Activated naive CD8-positive, alpha-beta T cell treated with anti-CD3 and anti-CD28 coated beads for 36 hours (primary cell): ENCODE data around the gene ARHGAP6. TPM values are rescaled to one million over a fixed set of nuclear protein-coding genes. Genes with fewer than 3 reads are reported as not detected.

Source experiments
- DNase-seq: peaks from one replicate; pipeline ENCODE4 v3.0.0; 2021
- H3K27ac Mint-ChIP-seq: one replicate; pipeline ENCODE4 v1.8.0; 2022; ENCODE audit warnings: mild to moderate bottlenecking, moderate library complexity, mixed read lengths
- H3K27me3 Mint-ChIP-seq: one replicate; pipeline ENCODE4 v1.8.0; 2022; ENCODE audit warnings: mild to moderate bottlenecking, mixed read lengths
- H3K36me3 Mint-ChIP-seq: one replicate; pipeline ENCODE4 v1.8.0; 2021; ENCODE audit warnings: mild to moderate bottlenecking, mixed read lengths
- H3K4me1 Mint-ChIP-seq: one replicate; pipeline ENCODE4 v1.8.0; 2021; ENCODE audit warnings: mixed read lengths
- H3K4me3 Mint-ChIP-seq: one replicate; pipeline ENCODE4 v1.8.0; 2022; ENCODE audit warnings: mild to moderate bottlenecking, moderate library complexity, mixed read lengths
- H3K9me3 Mint-ChIP-seq: one replicate; pipeline ENCODE4 v1.8.0; 2022; ENCODE audit warnings: mixed read lengths
- total RNA-seq, 2 experiments: library from RNA; stranded (reverse); gene quantifications; one replicate each; pipeline ENCODE4 v1.2.3, GENCODE V29; 2021

Gene ARHGAP6
- not detected for total RNA-seq

GRCh38 chrX:11665168-11666111 is at the start of gene ARHGAP6:
Gene ARHGAP6, minus strand, starts transcription at chrX:11665920. Its CDS starts 1,092 bp downstream, at chrX:11664828.
- no peak for DNase-seq
- peak within 1 kb of the TSS; percentile 40 for H3K4me3 Mint-ChIP-seq
- H3K27ac Mint-ChIP-seq, result no peak within 1 kb of the TSS
- H3K27me3 Mint-ChIP-seq, result peaks cover 72% of the 10 kb centered on the region
- H3K9me3 Mint-ChIP-seq, result no peaks in the 10 kb centered on the region
- no peaks in the 10 kb centered on the region for H3K36me3 Mint-ChIP-seq
- peaks cover 2% of the 10 kb centered on the region for H3K4me1 Mint-ChIP-seq

- no peaks in the 10 kb centered on the region for H3K9me3 Mint-ChIP-seq
- H3K27ac Mint-ChIP-seq, result no peak overlapping the region
- H3K36me3 Mint-ChIP-seq, result no peaks in the 10 kb centered on the region
- H3K4me3 Mint-ChIP-seq, result no peak overlapping the region
- H3K27me3 Mint-ChIP-seq, result no peaks in the 10 kb centered on the region
- no peak for DNase-seq
- H3K4me1 Mint-ChIP-seq, result no peaks in the 10 kb centered on the region
These were observed 39.2 kb upstream of the ARHGAP6 start for GRCh38 chrX:11704725-11705495.

DNA sequence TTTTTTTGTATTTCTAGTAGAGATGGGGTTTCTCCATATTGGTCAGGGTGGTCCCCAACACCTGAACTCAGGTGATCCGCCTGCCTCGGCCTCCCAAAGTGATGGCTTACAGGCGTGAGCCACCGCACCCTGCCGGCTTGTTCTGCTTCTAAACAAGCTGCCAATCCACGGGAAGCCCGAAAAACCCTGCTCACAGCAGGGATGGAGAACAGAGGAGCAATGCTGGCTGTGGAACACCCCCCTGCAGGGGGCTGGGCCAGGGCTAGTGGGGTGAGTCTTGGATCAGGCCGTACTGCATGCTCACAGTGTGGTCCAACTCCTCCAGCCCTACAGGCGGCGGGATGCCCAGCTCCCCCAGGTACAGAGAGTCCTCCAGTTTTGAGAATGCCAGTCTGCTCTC is 38.1 kb upstream of the ARHGAP6 start:
- Mint-ChIP-seq H3K27me3 (no peaks in the 10 kb centered on the region), H3K4me1 (no peaks in the 10 kb centered on the region), H3K36me3 (no peaks in the 10 kb centered on the region)

GRCh38 chrX:11702965-11703631 is 37.4 kb upstream of the ARHGAP6 start:
- no peaks in the 10 kb centered on the region for H3K27me3 Mint-ChIP-seq
- H3K36me3 Mint-ChIP-seq, result no peaks in the 10 kb centered on the region
- H3K9me3 Mint-ChIP-seq, result no peaks in the 10 kb centered on the region
- H3K4me1 Mint-ChIP-seq, result no peaks in the 10 kb centered on the region
- no peak overlapping the region for H3K4me3 Mint-ChIP-seq
- no peak for DNase-seq
- H3K27ac Mint-ChIP-seq, result no peak overlapping the region

More for the DNA sequence above, 38.1 kb upstream of the ARHGAP6 start:
- no peak for DNase-seq
- Mint-ChIP-seq H3K4me3 (no peak overlapping the region), H3K9me3 (no peaks in the 10 kb centered on the region), H3K27ac (no peak overlapping the region)

- Mint-ChIP-seq H3K36me3 (no peaks in the 10 kb centered on the region), H3K9me3 (no peaks in the 10 kb centered on the region), H3K27me3 (no peaks in the 10 kb centered on the region), H3K27ac (no peak overlapping the region), H3K4me3 (no peak overlapping the region), H3K4me1 (no peaks in the 10 kb centered on the region)
- no peak for DNase-seq
These were observed 36.7 kb upstream of the ARHGAP6 start for GRCh38 chrX:11702420-11702819.

DNA sequence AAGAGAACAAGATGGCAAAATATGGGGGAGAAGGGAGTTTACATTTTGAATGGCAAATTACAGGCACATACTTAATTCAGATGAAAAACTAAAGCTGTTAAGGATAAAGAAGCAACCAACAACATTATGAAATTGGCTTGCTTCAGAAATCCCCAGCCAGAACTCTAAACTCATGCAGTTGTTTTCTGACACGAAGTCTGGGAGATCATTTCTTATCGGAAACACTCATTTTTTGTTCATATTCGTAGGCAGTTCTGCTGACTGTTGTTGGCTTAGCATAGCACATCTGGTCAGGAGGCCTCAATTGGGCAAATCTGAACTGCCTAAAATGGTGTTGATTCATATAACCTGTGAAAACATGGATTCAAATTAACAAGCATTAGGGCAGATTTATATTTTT is 33.0 kb upstream of the ARHGAP6 start:
- H3K4me1 Mint-ChIP-seq, result no peaks in the 10 kb centered on the region
- no peak for DNase-seq
- no peaks in the 10 kb centered on the region for H3K9me3 Mint-ChIP-seq
- no peaks in the 10 kb centered on the region for H3K36me3 Mint-ChIP-seq
- peaks cover 9% of the 10 kb centered on the region for H3K27me3 Mint-ChIP-seq
- no peak overlapping the region for H3K4me3 Mint-ChIP-seq
- H3K27ac Mint-ChIP-seq, result no peak overlapping the region

DNA sequence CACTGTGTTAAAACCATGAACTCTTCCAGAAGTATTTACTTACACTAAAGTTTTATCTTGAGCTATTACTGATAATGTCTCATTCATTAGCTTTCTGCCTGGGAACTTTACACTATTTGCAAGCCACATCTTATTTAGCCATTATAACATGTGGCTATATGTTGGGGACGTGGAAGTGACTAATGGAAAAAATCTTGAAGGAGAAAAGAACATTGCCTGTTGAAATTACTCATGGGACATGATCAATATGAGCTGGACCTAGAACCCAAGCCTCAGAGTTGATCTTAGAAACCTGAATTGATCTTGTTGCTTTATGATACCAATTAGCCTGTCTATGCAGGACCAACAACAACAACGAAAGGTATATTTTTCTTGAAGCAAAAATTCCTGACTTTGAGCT is 22.5 kb upstream of the ARHGAP6 start:
- Mint-ChIP-seq H3K27me3 (peaks cover 11% of the 10 kb centered on the region), H3K27ac (no peak overlapping the region), H3K36me3 (no peaks in the 10 kb centered on the region), H3K4me3 (no peak overlapping the region), H3K9me3 (peaks cover 2% of the 10 kb centered on the region), H3K4me1 (no peaks in the 10 kb centered on the region)
- DNase-seq, result no peak

- no peak for DNase-seq
- Mint-ChIP-seq H3K27me3 (peaks cover 4% of the 10 kb centered on the region), H3K9me3 (peaks cover 2% of the 10 kb centered on the region), H3K27ac (no peak overlapping the region), H3K36me3 (no peaks in the 10 kb centered on the region), H3K4me1 (no peaks in the 10 kb centered on the region), H3K4me3 (no peak overlapping the region)
These were observed 21.4 kb upstream of the ARHGAP6 start for GRCh38 chrX:11687157-11687556.

- no peaks in the 10 kb centered on the region for H3K4me1 Mint-ChIP-seq
- no peaks in the 10 kb centered on the region for H3K27me3 Mint-ChIP-seq
- H3K27ac Mint-ChIP-seq, result no peak overlapping the region
- H3K36me3 Mint-ChIP-seq, result no peaks in the 10 kb centered on the region
- no peak overlapping the region for H3K4me3 Mint-ChIP-seq
- DNase-seq, result no peak
- no peaks in the 10 kb centered on the region for H3K9me3 Mint-ChIP-seq
These were observed 17.3 kb upstream of the ARHGAP6 start for GRCh38 chrX:11683057-11683456.

DNA sequence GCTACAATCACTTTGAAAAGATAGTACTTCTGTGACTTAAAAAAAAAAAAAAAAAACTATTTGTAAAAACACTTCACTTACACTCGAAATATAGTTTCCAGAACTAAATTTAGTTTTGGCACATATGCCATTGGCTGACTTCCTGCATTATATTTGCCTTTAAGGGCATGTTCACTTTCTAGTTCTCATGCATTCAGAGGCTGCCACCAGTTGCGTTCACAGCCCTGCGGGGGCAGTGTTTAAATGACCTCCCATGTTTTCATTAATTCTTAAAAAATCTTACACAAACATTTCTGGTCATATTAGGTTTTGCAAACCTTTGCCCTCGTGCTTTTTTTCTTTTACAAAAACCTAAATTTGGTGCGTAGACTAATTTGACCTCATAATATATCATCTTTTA is 12.4 kb upstream of the ARHGAP6 start:
- Mint-ChIP-seq H3K27ac (no peak overlapping the region), H3K27me3 (peaks cover 11% of the 10 kb centered on the region), H3K9me3 (no peaks in the 10 kb centered on the region), H3K4me3 (no peak overlapping the region), H3K4me1 (no peaks in the 10 kb centered on the region), H3K36me3 (no peaks in the 10 kb centered on the region)
- no peak for DNase-seq

- Mint-ChIP-seq H3K4me1 (no peaks in the 10 kb centered on the region), H3K9me3 (no peaks in the 10 kb centered on the region), H3K27me3 (peaks cover 43% of the 10 kb centered on the region), H3K4me3 (no peak overlapping the region), H3K27ac (no peak overlapping the region), H3K36me3 (no peaks in the 10 kb centered on the region)
- DNase-seq, result no peak
These were observed 6.5 kb upstream of the ARHGAP6 start for GRCh38 chrX:11672213-11672612.

DNA sequence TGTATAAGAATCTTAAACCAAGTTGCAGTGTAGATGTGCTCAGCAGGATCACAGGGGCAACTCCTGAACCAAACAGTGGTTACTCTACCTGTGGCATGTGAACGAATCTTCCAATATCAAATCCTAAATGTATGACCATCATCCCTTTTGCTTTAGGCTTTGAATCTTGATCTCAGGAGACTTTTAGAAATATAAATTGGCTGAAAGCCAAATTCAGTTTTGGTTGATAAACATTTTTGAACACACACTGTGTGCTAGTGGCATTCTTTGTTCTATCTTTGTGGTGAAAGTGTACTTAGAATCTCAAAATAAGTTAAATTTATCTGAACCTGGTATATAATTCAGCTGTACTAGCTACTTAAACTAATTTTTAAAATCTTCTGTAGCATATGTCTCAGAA is 4.6 kb upstream of the ARHGAP6 start:
- H3K4me1 Mint-ChIP-seq, result peaks cover 2% of the 10 kb centered on the region
- DNase-seq, result no peak
- H3K36me3 Mint-ChIP-seq, result no peaks in the 10 kb centered on the region
- H3K4me3 Mint-ChIP-seq, result no peak overlapping the region
- H3K27me3 Mint-ChIP-seq, result peaks cover 60% of the 10 kb centered on the region
- no peaks in the 10 kb centered on the region for H3K9me3 Mint-ChIP-seq
- H3K27ac Mint-ChIP-seq, result no peak overlapping the region

GRCh38 chrX:11666952-11667685 is 1.4 kb upstream of the ARHGAP6 start:
- DNase-seq, result no peak
- no peaks in the 10 kb centered on the region for H3K36me3 Mint-ChIP-seq
- peaks cover 2% of the 10 kb centered on the region for H3K4me1 Mint-ChIP-seq
- H3K27me3 Mint-ChIP-seq, result peaks cover 71% of the 10 kb centered on the region
- H3K4me3 Mint-ChIP-seq, result no peak overlapping the region
- no peak overlapping the region for H3K27ac Mint-ChIP-seq
- no peaks in the 10 kb centered on the region for H3K9me3 Mint-ChIP-seq

GRCh38 chrX:11666164-11666563 is 444 bp upstream of the ARHGAP6 start:
- H3K9me3 Mint-ChIP-seq, result no peaks in the 10 kb centered on the region
- H3K4me1 Mint-ChIP-seq, result peaks cover 2% of the 10 kb centered on the region
- H3K27ac Mint-ChIP-seq, result no peak overlapping the region
- DNase-seq, result no peak
- H3K27me3 Mint-ChIP-seq, result peaks cover 78% of the 10 kb centered on the region
- H3K36me3 Mint-ChIP-seq, result no peaks in the 10 kb centered on the region
- peak overlapping the region; percentile 29 for H3K4me3 Mint-ChIP-seq
